IMR-90 (cell line): Measurements from ENCODE around the gene CUL1. TPM values are rescaled to one million over a fixed set of nuclear protein-coding genes. Genes with fewer than 3 reads are reported as not detected.

Source experiments
- ATAC-seq: fragments of 200-7000 bp; cut with Tn5 transposase; 2 replicates; pipeline ENCODE4 v1.9.1; 2020; ENCODE audit warnings: low read depth, mild to moderate bottlenecking, moderate library complexity
- BruUV-seq: library from RNA; stranded (reverse); fragments of 400-500 nt; replicated peaks from 2 replicates; lab custom pipeline; 2021; lab: Mats Ljungman, UMichigan
- CTCF ChIA-PET: fragments of 300-600 bp; formaldehyde crosslinking; extraction: SDS; loops from one replicate; lab custom pipeline; 2021; ENCODE audit warnings: antibody characterized with exemption; lab: Yijun Ruan, JAX
- POLR2A ChIA-PET: fragments of 300-600 bp; sonication (Branson Sonifier 250); formaldehyde crosslinking; loops from one replicate; lab custom pipeline; 2022; ENCODE audit warnings: antibody characterized with exemption; ENCODE audit not compliant: unreplicated experiment; lab: Charles Lee
- DNase-seq: peaks from one replicate; pipeline ENCODE4 v3.0.0; 2013
- H2AFZ ChIP-seq: replicated peaks from 2 replicates; pipeline ENCODE3; 2013; ENCODE audit warnings: low read length, mild to moderate bottlenecking; ENCODE audit not compliant: poor library complexity
- H2AK5ac ChIP-seq: 2 replicates; pipeline ENCODE4 v1.6.1; 2013; ENCODE audit warnings: low read depth, low read length, inconsistent platforms
- H2AK9ac ChIP-seq: replicated peaks from 2 replicates; pipeline ENCODE3; 2013; ENCODE audit warnings: mild to moderate bottlenecking, low read depth, low read length, moderate library complexity; ENCODE audit not compliant: poor library complexity
- H2BK120ac ChIP-seq: 2 replicates; pipeline ENCODE4 v1.6.1; 2013; ENCODE audit warnings: low read depth, low read length, inconsistent platforms
- H2BK15ac ChIP-seq: 3 replicates; pipeline ENCODE4 v1.6.1; 2013; ENCODE audit warnings: low read depth, low read length, inconsistent platforms
- H2BK20ac ChIP-seq: 2 replicates; pipeline ENCODE4 v1.6.1; 2013; ENCODE audit warnings: low read depth, mild to moderate bottlenecking, inconsistent platforms, low read length, moderate library complexity
- H2BK5ac ChIP-seq: 2 replicates; pipeline ENCODE4 v1.6.1; 2013; ENCODE audit warnings: mild to moderate bottlenecking, low read depth, low read length, inconsistent platforms; ENCODE audit not compliant: poor library complexity, severe bottlenecking
- H3K14ac ChIP-seq: replicated peaks from 2 replicates; pipeline ENCODE4 v1.6.1; 2013; ENCODE audit warnings: low read depth, low read length, inconsistent platforms
- H3K18ac ChIP-seq: 2 replicates; pipeline ENCODE4 v1.6.1; 2013; ENCODE audit warnings: low read depth, low read length, control low read depth
- H3K23ac ChIP-seq: 2 replicates; pipeline ENCODE4 v1.6.1; 2013; ENCODE audit warnings: low read depth, low read length, inconsistent platforms
- H3K27ac ChIP-seq: 2 replicates; pipeline ENCODE4 v1.5.1; 2013; ENCODE audit warnings: mild to moderate bottlenecking, control low read depth, low read length; ENCODE audit not compliant: insufficient read depth
- H3K27me3 ChIP-seq: 2 replicates; pipeline ENCODE4 v1.6.1; 2013; ENCODE audit warnings: low read length; ENCODE audit not compliant: control insufficient read depth, insufficient read depth
- H3K36me3 ChIP-seq: 2 replicates; pipeline ENCODE4 v1.6.1; 2013; ENCODE audit warnings: low read length, mixed read lengths; ENCODE audit not compliant: control insufficient read depth, insufficient read depth
- H3K4ac ChIP-seq: 2 replicates; pipeline ENCODE4 v1.6.1; 2013; ENCODE audit warnings: low read depth, low read length, inconsistent platforms
- H3K4me1 ChIP-seq: 2 replicates; pipeline ENCODE4 v1.6.1; 2013; ENCODE audit warnings: low read length, mixed read lengths; ENCODE audit not compliant: control insufficient read depth, insufficient read depth
- H3K4me2 ChIP-seq: 2 replicates; pipeline ENCODE4 v1.6.1; 2013; ENCODE audit warnings: low read depth, mild to moderate bottlenecking, control low read depth, low read length, moderate library complexity
- H3K4me3 ChIP-seq: 2 replicates; pipeline ENCODE4 v1.5.1; 2013; ENCODE audit warnings: low read depth, mild to moderate bottlenecking, control low read depth, low read length, moderate library complexity; ENCODE audit not compliant: insufficient read depth
- H3K56ac ChIP-seq: 2 replicates; pipeline ENCODE4 v1.6.1; 2013; ENCODE audit warnings: low read length, inconsistent platforms; ENCODE audit not compliant: insufficient read depth; ENCODE audit errors: extremely low read depth
- H3K79me1 ChIP-seq, 2 experiments: 2 replicates each; pipeline ENCODE4 v1.6.1; 2013; ENCODE audit warnings: low read length in 2 of 2, inconsistent platforms in 1 of 2, low read depth in 1 of 2
- H3K9ac ChIP-seq: 2 replicates; pipeline ENCODE4 v1.6.1; 2013; ENCODE audit warnings: low read depth, low read length, control low read depth
- H3K9me1 ChIP-seq: 2 replicates; pipeline ENCODE4 v1.6.1; 2013; ENCODE audit warnings: low read length, inconsistent platforms; ENCODE audit not compliant: insufficient read depth
- H3K9me3 ChIP-seq: 2 replicates; pipeline ENCODE4 v1.6.1; 2013; ENCODE audit warnings: low read length; ENCODE audit not compliant: control insufficient read depth, insufficient read depth
- H4K20me1 ChIP-seq: 2 replicates; pipeline ENCODE4 v1.6.1; 2013; ENCODE audit warnings: low read length, inconsistent platforms; ENCODE audit not compliant: insufficient read depth
- H4K5ac ChIP-seq: 2 replicates; pipeline ENCODE4 v1.6.1; 2013; ENCODE audit warnings: mild to moderate bottlenecking, low read depth, low read length, control low read depth
- H4K8ac ChIP-seq, 2 experiments: 2 replicates each; pipeline ENCODE4 v1.6.1; 2013; ENCODE audit warnings: low read depth in 2 of 2, low read length in 2 of 2, control low read depth in 1 of 2, inconsistent platforms in 1 of 2
- H4K91ac ChIP-seq: 2 replicates; pipeline ENCODE4 v1.6.1; 2013; ENCODE audit warnings: low read depth, low read length, inconsistent platforms; ENCODE audit not compliant: insufficient read depth
- BHLHE40 ChIP-seq: fragments of 150-350 bp; IDR thresholded peaks from 2 replicates; pipeline ENCODE4 v1.6.1; 2016; ENCODE audit warnings: mild to moderate bottlenecking, low read depth, low read length
- CHD1 ChIP-seq: IDR thresholded peaks from 2 replicates; pipeline ENCODE4 v1.6.1; 2012; ENCODE audit warnings: low read depth, low read length, improper control_type of control experiment
- CTCF ChIP-seq: conservative IDR thresholded peaks from 2 replicates; pipeline ENCODE4 v1.5.1; 2012; ENCODE audit warnings: mild to moderate bottlenecking, low read depth, low read length, improper control_type of control experiment
- MAFK ChIP-seq: IDR thresholded peaks from 2 replicates; pipeline ENCODE4 v1.6.1; 2012; ENCODE audit warnings: low read depth, low read length, improper control_type of control experiment
- MAZ ChIP-seq: IDR thresholded peaks from 2 replicates; pipeline ENCODE4 v1.6.1; 2012; ENCODE audit warnings: low read depth, mild to moderate bottlenecking, low read length, improper control_type of control experiment, moderate library complexity, borderline replicate concordance
- MXI1 ChIP-seq: IDR thresholded peaks from 2 replicates; pipeline ENCODE4 v1.6.1; 2012; ENCODE audit warnings: low read depth, mild to moderate bottlenecking, low read length, moderate library complexity, borderline replicate concordance
- NFE2L2 ChIP-seq: fragments of 150-350 bp; IDR thresholded peaks from 2 replicates; pipeline ENCODE4 v1.6.1; 2016; ENCODE audit warnings: low read depth, mild to moderate bottlenecking, low read length
- RAD21 ChIP-seq: IDR thresholded peaks from 2 replicates; pipeline ENCODE4 v1.6.1; 2012; ENCODE audit warnings: low read length, improper control_type of control experiment
- RFX5 ChIP-seq: IDR thresholded peaks from 2 replicates; pipeline ENCODE4 v1.8.0; 2012; ENCODE audit warnings: low read depth, mild to moderate bottlenecking, low read length, moderate library complexity
- SMC3 ChIP-seq: fragments of 150-350 bp; IDR thresholded peaks from 2 replicates; pipeline ENCODE4 v1.6.1; 2016; ENCODE audit warnings: low read depth, mild to moderate bottlenecking, antibody characterized with exemption, low read length, moderate library complexity
- USF2 ChIP-seq: fragments of 150-350 bp; IDR thresholded peaks from 2 replicates; pipeline ENCODE4 v1.6.1; 2017; ENCODE audit warnings: mild to moderate bottlenecking, antibody characterized with exemption, low read length, low read depth
- WGBS, 2 experiments: methylation state at CpG; one replicate each; pipeline versions ENCODE4 v1.1.5 to v1.1.7; 2013; ENCODE audit warnings: missing lambda C conversion rate in 2 of 2; ENCODE audit not compliant: insufficient read length in 1 of 2; ENCODE audit errors: extremely low coverage in 2 of 2; 5-methylcytosine and 5-hydroxymethylcytosine counted together
- dilution Hi-C: fragments of 300-500 bp; cut with HindIII; formaldehyde crosslinking; loops from one replicate; pipeline ENCODE4 v1.14.3; 2018; ENCODE audit warnings: low sequenced_read_pairs; ENCODE audit not compliant: unreplicated experiment
- in situ Hi-C: fragments of 300-500 bp; cut with MboI; formaldehyde crosslinking; loops from 3 replicates; pipeline ENCODE4 v1.14.3; 2019; ENCODE audit warnings: low sequenced_read_pairs, inconsistent platforms, mixed read lengths
- intact Hi-C: fragments of 100-400 bp; cut with micrococcal nuclease; formaldehyde crosslinking; loops from 2 replicates; pipeline ENCODE4 v1.10.0; 2022
- polyA plus RNA-seq, 3 experiments: library from polyadenylated mRNA; depleted of rRNA; stranded (reverse); fragments of >200 nt; gene quantifications; 2 replicates each; pipeline ENCODE4 v1.2.3, GENCODE V29; 2012; ENCODE audit warnings: low replicate concordance in 1 of 3
- total RNA-seq: library from RNA; depleted of rRNA; stranded (reverse); fragments of >200 nt; gene quantifications from 2 replicates; pipeline ENCODE4 v1.2.3, GENCODE V29; 2012

CUL1 gene
- total and polyA plus RNA-seq, 2 of the 4 experiments (the other 2 are of a cell fraction), result 44.0 to 46.2 TPM

DNA sequence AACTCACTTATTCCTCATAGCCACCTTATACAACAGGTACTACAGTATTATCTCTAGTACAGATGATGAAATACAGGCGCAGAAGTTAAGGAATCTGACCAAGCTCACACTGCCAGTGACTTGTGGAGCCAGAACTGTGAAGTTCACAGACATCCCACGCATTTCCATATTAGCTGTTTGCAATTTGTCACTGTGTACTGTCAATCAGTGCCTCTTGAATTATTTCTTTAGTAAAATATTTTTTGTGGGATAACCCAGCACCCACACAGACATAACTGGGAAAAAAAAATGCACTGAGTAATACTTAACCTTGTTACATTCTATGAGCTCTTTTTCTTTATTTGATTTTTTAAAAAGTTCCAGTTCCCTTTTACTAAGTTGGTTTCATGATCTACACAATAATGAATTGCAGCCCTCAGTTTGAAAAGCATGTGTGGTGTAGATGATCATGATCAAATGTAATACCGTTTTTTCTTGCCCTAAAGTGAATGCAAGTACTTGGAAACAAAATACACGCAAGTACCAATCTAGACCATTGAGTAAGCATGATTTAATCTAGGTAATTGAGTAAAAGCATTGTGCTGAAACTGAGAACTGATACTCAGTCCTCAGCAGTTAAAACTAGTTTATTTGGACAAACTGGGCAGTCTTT lies 14.1 kb downstream of the CUL1 start:
- H2BK5ac ChIP-seq, result no peak overlapping the region
- H3K9me1 ChIP-seq, result peaks cover 19% of the 10 kb centered on the region
- no peak overlapping the region for H3K4me2 ChIP-seq
- H3K14ac ChIP-seq, result no peak overlapping the region
- WGBS, 2 experiments, result 100% methylated on average over 1 of the region's 4 CpGs; no CpG with 5 or more reads in 1 of the 2 experiments
- peaks cover 14 to 59% of the 10 kb centered on the region in 2 experiments; a peak in 3 of 4 replicates for H3K79me1 ChIP-seq
- H3K56ac ChIP-seq, result no peak overlapping the region
- POLR2A ChIA-PET, result no interaction called here
- dilution Hi-C loops (no loop called here), intact Hi-C loops (no loop called here), in situ Hi-C loops (no loop called here)
- H3K9ac ChIP-seq, result no peak overlapping the region
- H2BK120ac ChIP-seq, result no peak overlapping the region
- no peak overlapping the region for H3K18ac ChIP-seq
- H3K4ac ChIP-seq, result no peak overlapping the region
- no TSS peak for BruUV-seq
- no peak overlapping the region for H4K5ac ChIP-seq
- H3K27me3 ChIP-seq, result no peaks in the 10 kb centered on the region
- H4K20me1 ChIP-seq, result peaks cover 86% of the 10 kb centered on the region
- H2AFZ ChIP-seq, result no peak overlapping the region
- H2BK20ac ChIP-seq, result no peak overlapping the region
- H3K4me1 ChIP-seq, result peaks cover 6% of the 10 kb centered on the region
- H3K9me3 ChIP-seq, result no peaks in the 10 kb centered on the region
- TF ChIP-seq RAD21, result no peak
- TF ChIP-seq MXI1, result no peak
- TF ChIP-seq RFX5, result no peak
- TF ChIP-seq BHLHE40, result no peak
- TF ChIP-seq NFE2L2, result no peak
- no peak for TF ChIP-seq CTCF
- no peak for TF ChIP-seq MAZ
- no peak for TF ChIP-seq CHD1
- no peak for TF ChIP-seq MAFK
- no peak for TF ChIP-seq SMC3
- no peak for TF ChIP-seq USF2
- H2BK15ac ChIP-seq, result no peak overlapping the region
- H2AK9ac ChIP-seq, result no peak overlapping the region
- CTCF ChIA-PET, result interaction anchor here (0.6 to 0.7 kb wide), 2 partner anchors 10 to 124 kb away, joined by 3 read pairs; no protein-coding TSS in a partner anchor
- DNase-seq, result no peak
- no peak overlapping the region for H3K27ac ChIP-seq
- no peak overlapping the region for H4K8ac ChIP-seq
- no peak overlapping the region for H3K4me3 ChIP-seq
- H2AK5ac ChIP-seq, result no peak overlapping the region
- no peak for ATAC-seq
- H4K91ac ChIP-seq, result no peak overlapping the region
- H3K36me3 ChIP-seq, result no peaks in the 10 kb centered on the region; the same call in 1 of the 2 replicates
- H3K23ac ChIP-seq, result no peak overlapping the region
